B cell (primary cell): Measurements from ENCODE around the gene QRFP. TPM values are rescaled to one million over a fixed set of nuclear protein-coding genes. Genes with fewer than 3 reads are reported as not detected.

Source experiments
- ATAC-seq: fragments of 200-7000 bp; cut with Tn5 transposase; one replicate; pipeline ENCODE4 v1.10.0; 2021; ENCODE audit warnings: low read depth, mild to moderate bottlenecking, moderate number of reproducible peaks, moderate library complexity
- CTCF ChIA-PET: fragments of 350-600 bp; sonication (Branson Sonifier 250); formaldehyde crosslinking; loops from one replicate; lab custom pipeline; 2021; ENCODE audit warnings: antibody characterized with exemption, inconsistent platforms; lab: Charles Lee
- POLR2A ChIA-PET: fragments of 350-600 bp; sonication (Branson Sonifier 250); formaldehyde crosslinking; loops from one replicate; lab custom pipeline; 2021; ENCODE audit warnings: antibody characterized with exemption; lab: Charles Lee
- DNase-seq: peaks from one replicate; pipeline ENCODE4 v3.0.0; 2013
- H2AFZ ChIP-seq: 2 replicates; pipeline ENCODE4 v1.6.1; 2012; ENCODE audit warnings: mild to moderate bottlenecking, low read depth, low read length; ENCODE audit not compliant: insufficient read depth, poor library complexity, severe bottlenecking
- H3K27ac ChIP-seq, 2 donors: 1 replicate in 1 of 2; 2 replicates in 1 of 2; pipeline ENCODE4 v1.5.1; 2012 to 2013; ENCODE audit warnings: low read length in 2 of 2, mild to moderate bottlenecking in 2 of 2, moderate library complexity in 1 of 2
- H3K27me3 ChIP-seq, 4 experiments: fragments of 200-600 bp in 1 of 4; sonication (generic) in 1 of 4; replicated peaks in 1 of 4; 1 replicate in 2 of 4; 2 replicates in 2 of 4; pipeline versions ENCODE4 v1.6.1 to v1.7.0; 2013 to 2016; ENCODE audit warnings: low read length in 3 of 4, mild to moderate bottlenecking in 2 of 4, mixed read lengths in 1 of 4, moderate library complexity in 1 of 4; ENCODE audit not compliant: insufficient read depth in 4 of 4, control insufficient read depth in 3 of 4; ENCODE audit errors: control extremely low read depth in 1 of 4
- H3K36me3 ChIP-seq, 2 experiments: replicated peaks in 1 of 2; 1 replicate in 1 of 2; 2 replicates in 1 of 2; pipeline versions ENCODE4 v1.6.1 to v1.7.1; 2013; ENCODE audit warnings: low read length in 1 of 2; ENCODE audit not compliant: insufficient read depth in 2 of 2, control insufficient read depth in 1 of 2; ENCODE audit errors: control extremely low read depth in 1 of 2, extremely low read depth in 1 of 2
- H3K4me1 ChIP-seq, 2 donors: fragments of 200-600 bp in 1 of 2; sonication (generic) in 1 of 2; 1 replicate in 1 of 2; 2 replicates in 1 of 2; pipeline versions ENCODE4 v1.5.1 to v1.6.1; 2013 to 2017; ENCODE audit warnings: low read length in 2 of 2; ENCODE audit not compliant: control insufficient read depth in 2 of 2, insufficient read depth in 2 of 2
- H3K4me2 ChIP-seq: replicated peaks from 2 replicates; pipeline ENCODE3; 2012; ENCODE audit warnings: mild to moderate bottlenecking, low read depth, low read length; ENCODE audit not compliant: poor library complexity, severe bottlenecking
- H3K4me3 ChIP-seq, 5 experiments: fragments of 200-600 bp in 1 of 5; sonication (generic) in 1 of 5; 1 replicate in 3 of 5; 2 replicates in 2 of 5; pipeline versions ENCODE4 v1.5.1 to v1.7.0; 2011 to 2016; ENCODE audit warnings: low read length in 4 of 5, mild to moderate bottlenecking in 4 of 5, low read depth in 2 of 5, control low read depth in 1 of 5, moderate library complexity in 1 of 5; ENCODE audit not compliant: insufficient read depth in 1 of 5; ENCODE audit errors: control extremely low read depth in 1 of 5, extremely low read depth in 1 of 5
- H3K79me2 ChIP-seq: fragments of 200-600 bp; sonication (generic); one replicate; pipeline ENCODE4 v1.6.0; 2016; ENCODE audit warnings: low read length; ENCODE audit not compliant: control insufficient read depth, insufficient read depth
- H3K9ac ChIP-seq: fragments of 200-600 bp; sonication (generic); 2 replicates; pipeline ENCODE4 v1.6.1; 2017; ENCODE audit warnings: mild to moderate bottlenecking, low read length, moderate library complexity
- H3K9me3 ChIP-seq, 3 donors: one replicate each; pipeline versions ENCODE4 v1.6.1 to v1.7.1; 2013; ENCODE audit warnings: low read length in 2 of 3; ENCODE audit not compliant: control insufficient read depth in 2 of 3, insufficient read depth in 1 of 3; ENCODE audit errors: control extremely low read depth in 1 of 3
- H4K20me1 ChIP-seq: 2 replicates; pipeline ENCODE4 v1.6.0; 2012; ENCODE audit warnings: mild to moderate bottlenecking, low read length; ENCODE audit not compliant: insufficient read depth, control insufficient read depth, poor library complexity, severe bottlenecking
- H3K27ac Mint-ChIP-seq: one replicate; pipeline ENCODE4 v1.8.0; 2021; ENCODE audit warnings: mixed read lengths
- H3K27me3 Mint-ChIP-seq: one replicate; pipeline ENCODE4 v1.8.0; 2021; ENCODE audit warnings: mixed read lengths
- H3K4me1 Mint-ChIP-seq: one replicate; pipeline ENCODE4 v1.8.0; 2021; ENCODE audit warnings: mixed read lengths
- H3K4me3 Mint-ChIP-seq: one replicate; pipeline ENCODE4 v1.8.0; 2021; ENCODE audit warnings: mixed read lengths
- H3K9me3 Mint-ChIP-seq: one replicate; pipeline ENCODE4 v1.8.0; 2022; ENCODE audit warnings: mixed read lengths; ENCODE audit not compliant: insufficient read depth
- EZH2 ChIP-seq: IDR thresholded peaks from 2 replicates; pipeline ENCODE4 v1.6.1; 2012; ENCODE audit warnings: borderline replicate concordance, low read depth, mild to moderate bottlenecking, moderate library complexity, low read length; ENCODE audit not compliant: insufficient read depth, poor library complexity, severe bottlenecking
- WGBS: methylation state at CpG from one replicate; pipeline ENCODE4 v1.1.5; 2013; ENCODE audit warnings: missing lambda C conversion rate; ENCODE audit not compliant: insufficient coverage; 5-methylcytosine and 5-hydroxymethylcytosine counted together
- intact Hi-C: fragments of 100-400 bp; cut with micrococcal nuclease; formaldehyde crosslinking; loops from one replicate; pipeline ENCODE4 v1.10.0; 2022
- polyA plus RNA-seq: library from polyadenylated mRNA; depleted of rRNA; stranded (reverse); fragments of >200 nt; gene quantifications from 2 replicates; pipeline ENCODE4 v1.2.3, GENCODE V29; 2012
- total RNA-seq, 2 donors: library from RNA; stranded (reverse); fragments of 120-200 nt in 1 of 2; gene quantifications; 1 replicate in 1 of 2; 2 replicates in 1 of 2; pipeline versions ENCODE4 v1.2.3 to v1.2.4, GENCODE V29; 2013 to 2022
- TF ChIP-seq, protein P1 (sequence below): fragments of 200-600 bp; IDR thresholded peaks from one replicate; pipeline ENCODE4 v1.8.0; 2022; ENCODE audit warnings: antibody characterized with exemption, mild to moderate bottlenecking

QRFP gene
- total and polyA plus RNA-seq, 2 donors (not counting 1 experiment from before 2014, with no cell fraction given) = 0.07 TPM; not detected in 1

DNA sequence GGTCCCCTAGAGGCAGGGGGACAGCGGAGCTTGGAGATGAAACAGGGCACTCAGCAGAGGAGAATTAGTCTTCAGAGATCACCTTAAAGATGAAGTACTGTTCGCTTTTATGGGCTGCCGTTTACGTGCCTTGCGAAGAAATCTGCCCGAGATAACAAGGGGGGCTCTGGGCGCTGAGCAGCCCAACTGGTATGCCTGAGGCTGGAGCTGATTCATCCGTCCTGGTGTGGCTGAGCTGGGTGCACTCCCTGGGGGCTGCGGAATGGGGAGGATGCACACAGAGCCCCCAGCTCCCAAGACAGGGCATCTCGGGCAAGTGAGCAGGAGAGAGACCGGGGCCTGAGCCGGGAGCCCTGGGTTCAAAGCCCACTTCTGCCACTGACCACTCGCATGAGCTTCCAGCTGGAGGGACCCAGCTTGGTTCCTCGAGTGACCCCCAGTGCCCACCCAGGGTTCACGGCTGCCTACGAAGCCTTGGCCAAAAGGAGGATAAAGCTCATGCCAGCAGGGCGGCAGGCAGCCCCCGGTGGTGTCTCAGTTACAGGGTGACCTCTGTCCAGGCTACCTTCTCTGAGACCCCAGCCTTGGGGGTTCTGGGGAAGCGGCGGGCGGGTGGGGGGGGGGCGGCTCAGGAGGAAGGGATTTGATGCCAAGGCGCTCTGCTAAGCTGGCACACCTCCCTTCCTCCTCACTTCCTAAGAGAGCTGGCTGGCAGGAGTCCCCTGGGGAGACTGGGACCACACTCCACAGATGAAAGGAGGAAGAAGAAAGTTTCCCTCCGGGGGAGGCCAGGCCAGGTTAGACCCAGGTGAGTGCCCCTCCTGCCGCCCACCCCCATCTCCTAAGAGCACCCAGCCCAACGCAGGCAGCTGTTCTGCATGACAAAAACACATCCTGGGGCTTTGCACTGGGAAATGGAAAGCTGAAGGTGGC lies 36.8 kb upstream of the QRFP start:
- no peak for DNase-seq
- no peak overlapping the region for H3K27ac Mint-ChIP-seq
- H3K27ac ChIP-seq = no peak overlapping the region
- intact Hi-C loops = no loop called here
- no peaks in the 10 kb centered on the region for H4K20me1 ChIP-seq
- ATAC-seq = no peak
- no peak overlapping the region for H3K4me2 ChIP-seq
- H3K36me3 ChIP-seq = no peaks in the 10 kb centered on the region
- H3K4me1 ChIP-seq = peaks cover 7 to 14% of the 10 kb centered on the region in 2 donors
- H3K27me3 Mint-ChIP-seq = peaks cover 49% of the 10 kb centered on the region
- no peak overlapping the region for H2AFZ ChIP-seq
- POLR2A ChIA-PET = no interaction called here
- CTCF ChIA-PET = interaction anchor here (0.6 to 1.6 kb wide), 2 partner anchors 113 to 449 kb away, joined by 5 read pairs; no protein-coding TSS in a partner anchor
- H3K4me1 Mint-ChIP-seq = peaks cover 20% of the 10 kb centered on the region
- H3K9me3 Mint-ChIP-seq = no peaks in the 10 kb centered on the region
- no peak for TF ChIP-seq EZH2
- TF ChIP-seq, protein P1, sequence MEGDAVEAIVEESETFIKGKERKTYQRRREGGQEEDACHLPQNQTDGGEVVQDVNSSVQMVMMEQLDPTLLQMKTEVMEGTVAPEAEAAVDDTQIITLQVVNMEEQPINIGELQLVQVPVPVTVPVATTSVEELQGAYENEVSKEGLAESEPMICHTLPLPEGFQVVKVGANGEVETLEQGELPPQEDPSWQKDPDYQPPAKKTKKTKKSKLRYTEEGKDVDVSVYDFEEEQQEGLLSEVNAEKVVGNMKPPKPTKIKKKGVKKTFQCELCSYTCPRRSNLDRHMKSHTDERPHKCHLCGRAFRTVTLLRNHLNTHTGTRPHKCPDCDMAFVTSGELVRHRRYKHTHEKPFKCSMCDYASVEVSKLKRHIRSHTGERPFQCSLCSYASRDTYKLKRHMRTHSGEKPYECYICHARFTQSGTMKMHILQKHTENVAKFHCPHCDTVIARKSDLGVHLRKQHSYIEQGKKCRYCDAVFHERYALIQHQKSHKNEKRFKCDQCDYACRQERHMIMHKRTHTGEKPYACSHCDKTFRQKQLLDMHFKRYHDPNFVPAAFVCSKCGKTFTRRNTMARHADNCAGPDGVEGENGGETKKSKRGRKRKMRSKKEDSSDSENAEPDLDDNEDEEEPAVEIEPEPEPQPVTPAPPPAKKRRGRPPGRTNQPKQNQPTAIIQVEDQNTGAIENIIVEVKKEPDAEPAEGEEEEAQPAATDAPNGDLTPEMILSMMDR = no peak
- WGBS = 33% methylated on average over 17 of the region's 26 CpGs
- H3K27me3 ChIP-seq = peaks cover 0 to 59% (median 33%) of the 10 kb centered on the region in 4 experiments
- no peak overlapping the region for H3K4me3 ChIP-seq
- no peaks in the 10 kb centered on the region for H3K79me2 ChIP-seq
- H3K9ac ChIP-seq = no peak overlapping the region
- peaks cover 0 to 3% (median 0%) of the 10 kb centered on the region in 3 donors for H3K9me3 ChIP-seq
- H3K4me3 Mint-ChIP-seq = no peak overlapping the region
